GM18867 (cell line): ENCODE results near the gene GLCE.
"Not testable (repeated sequence)": the region's sequence is repeated elsewhere in the genome, so short reads cannot be mapped to it uniquely, and the experiment has no call there.

Experiments
- ATAC-seq: cut with Tn5 transposase; IDR thresholded peaks from one replicate; pipeline ENCODE4 v1.9.1; 2021; ENCODE audit warnings: mild to moderate bottlenecking, moderate library complexity; ENCODE audit not compliant: unreplicated experiment

Gene GLCE

GRCh38 chr15:69158201-69158842, 2.1 kb upstream of the GLCE start:
- ATAC-seq = no peak

- no peak for ATAC-seq
Measured at GRCh38 chr15:69158843-69159240, 1.6 kb upstream of the GLCE start.

- no peak for ATAC-seq
Measured at GRCh38 chr15:69159805-69160140, 662 bp upstream of the GLCE start.

- ATAC-seq = no peak
Measured at GRCh38 chr15:69161079-69161877, 843 bp downstream of the GLCE start.

GRCh38 chr15:69161878-69162213, 1.4 kb downstream of the GLCE start:
- no peak for ATAC-seq

- no peak for ATAC-seq
Measured at GRCh38 chr15:69163141-69163669, 2.8 kb downstream of the GLCE start.

GRCh38 chr15:69164807-69165636, 4.6 kb downstream of the GLCE start:
- ATAC-seq = no peak

- no peak for ATAC-seq
Measured at GRCh38 chr15:69165637-69166025, 5.2 kb downstream of the GLCE start.

- no peak for ATAC-seq
Measured at GRCh38 chr15:69167218-69167846, 6.9 kb downstream of the GLCE start.

- ATAC-seq = not testable (repeated sequence)
Measured at GRCh38 chr15:69168361-69168760, 7.9 kb downstream of the GLCE start.

- not testable (repeated sequence) for ATAC-seq
Measured at GRCh38 chr15:69169540-69169939, 9.1 kb downstream of the GLCE start.

GRCh38 chr15:69170597-69170996, 10.2 kb downstream of the GLCE start:
- ATAC-seq = no peak

GRCh38 chr15:69172847-69173246, 12.4 kb downstream of the GLCE start:
- no peak for ATAC-seq

- no peak for ATAC-seq
Measured at GRCh38 chr15:69175536-69175935, 15.1 kb downstream of the GLCE start.

- ATAC-seq = no peak
Measured at GRCh38 chr15:69181424-69181823, 21.0 kb downstream of the GLCE start.

- ATAC-seq = no peak
Measured at GRCh38 chr15:69185216-69185615, 24.8 kb downstream of the GLCE start.

- ATAC-seq = no peak
Measured at GRCh38 chr15:69185706-69186105, 25.3 kb downstream of the GLCE start.

- ATAC-seq = no peak
Measured at GRCh38 chr15:69189157-69189556, 28.7 kb downstream of the GLCE start.

GRCh38 chr15:69190091-69190490, 29.7 kb downstream of the GLCE start:
- ATAC-seq = no peak

GRCh38 chr15:69190504-69190903, 30.1 kb downstream of the GLCE start:
- no peak for ATAC-seq
